Hepatocyte (in vitro differentiated cells): ENCODE results near the gene AMMECR1. TPM values are rescaled to one million over a fixed set of nuclear protein-coding genes. Genes with fewer than 3 reads are reported as not detected.

Source experiments
- DNase-seq: peaks from one replicate; pipeline ENCODE4 v3.0.0-alpha.2; 2016; ENCODE audit warnings: low spot score
- H2AFZ ChIP-seq: fragments of 200-600 bp; sonication (generic); 2 replicates; pipeline ENCODE4 v1.6.0; 2016; ENCODE audit warnings: antibody characterized with exemption, mild to moderate bottlenecking
- H3K27ac ChIP-seq: fragments of 200-600 bp; sonication (generic); 2 replicates; pipeline ENCODE4 v1.5.1; 2016; ENCODE audit warnings: mild to moderate bottlenecking
- H3K27me3 ChIP-seq: fragments of 200-600 bp; sonication (generic); 2 replicates; pipeline ENCODE4 v1.6.1; 2016
- H3K36me3 ChIP-seq: fragments of 200-600 bp; sonication (generic); replicated peaks from 2 replicates; pipeline ENCODE4 v1.5.1; 2016; ENCODE audit warnings: low read depth; ENCODE audit not compliant: insufficient read depth
- H3K4me1 ChIP-seq: fragments of 200-600 bp; sonication (generic); 2 replicates; pipeline ENCODE4 v1.5.1; 2016; ENCODE audit warnings: mild to moderate bottlenecking, moderate library complexity; ENCODE audit not compliant: insufficient read depth
- H3K4me2 ChIP-seq: fragments of 200-600 bp; sonication (generic); 2 replicates; pipeline ENCODE4 v1.6.0; 2016
- H3K4me3 ChIP-seq: fragments of 200-600 bp; sonication (generic); 2 replicates; pipeline ENCODE4 v1.5.1; 2016; ENCODE audit warnings: mild to moderate bottlenecking
- H3K79me2 ChIP-seq: fragments of 200-600 bp; sonication (generic); 2 replicates; pipeline ENCODE4 v1.6.0; 2017; ENCODE audit warnings: mild to moderate bottlenecking
- H3K9me2 ChIP-seq: fragments of 200-600 bp; sonication (generic); replicated peaks from 2 replicates; pipeline ENCODE4 v1.6.0; 2017; ENCODE audit warnings: mild to moderate bottlenecking; ENCODE audit not compliant: insufficient read depth
- H3K9me3 ChIP-seq: fragments of 200-600 bp; sonication (generic); 2 replicates; pipeline ENCODE4 v1.5.1; 2016; ENCODE audit warnings: low read depth, mild to moderate bottlenecking
- H4K20me1 ChIP-seq: fragments of 200-600 bp; sonication (generic); 2 replicates; pipeline ENCODE4 v1.6.0; 2016; ENCODE audit warnings: mild to moderate bottlenecking; ENCODE audit not compliant: insufficient read depth, poor library complexity, severe bottlenecking
- CTCF ChIP-seq: fragments of 200-600 bp; sonication (generic); IDR thresholded peaks from 2 replicates; pipeline ENCODE4 v1.5.1; 2016; ENCODE audit warnings: antibody characterized with exemption, mild to moderate bottlenecking; ENCODE audit not compliant: poor library complexity
- EZH2 ChIP-seq: fragments of 200-600 bp; sonication (generic); IDR thresholded peaks from 2 replicates; pipeline ENCODE4 v1.6.1; 2016; ENCODE audit warnings: antibody characterized with exemption, mild to moderate bottlenecking, borderline replicate concordance
- EZH2phosphoT487 ChIP-seq: fragments of 200-600 bp; sonication (generic); IDR thresholded peaks from one replicate; pipeline ENCODE4 v1.6.1; 2018; ENCODE audit warnings: antibody characterized with exemption, mild to moderate bottlenecking, low read depth, moderate library complexity; ENCODE audit not compliant: unreplicated experiment, severe bottlenecking
- WGBS: methylation state at CpG from one replicate; pipeline ENCODE4 v1.1.6; 2016; ENCODE audit warnings: low lambda C conversion rate; ENCODE audit errors: missing lambda C conversion rate; 5-methylcytosine and 5-hydroxymethylcytosine counted together
- polyA plus RNA-seq: library from polyadenylated mRNA; unstranded; fragments of >200 nt; fragmentation: Nextera tagmentation; extraction: Ambion mirVana; gene quantifications from 2 replicates; pipeline ENCODE4 v1.2.1, GENCODE V29; 2016
- total RNA-seq: library from RNA; depleted of rRNA; stranded (reverse); fragments of >200 nt; gene quantifications from 2 replicates; pipeline ENCODE4 v1.2.3, GENCODE V29; 2014

Gene AMMECR1
- total and polyA plus RNA-seq, 2 experiments from 2014 or later: 24.6 to 33.3 TPM

- no peaks in the 10 kb centered on the region for H4K20me1 ChIP-seq
- no peak for DNase-seq
- no peaks in the 10 kb centered on the region for H3K9me3 ChIP-seq
- no peaks in the 10 kb centered on the region for H3K36me3 ChIP-seq
- 81% methylated on average over 1 of the region's 1 CpG for WGBS
- no peaks in the 10 kb centered on the region for H3K9me2 ChIP-seq
- H3K4me3 ChIP-seq: no peak overlapping the region
- no peaks in the 10 kb centered on the region for H3K4me1 ChIP-seq
- H2AFZ ChIP-seq: no peak overlapping the region
- H3K4me2 ChIP-seq: no peak overlapping the region
- TF ChIP-seq EZH2phosphoT487 (no peak), CTCF (no peak), EZH2 (no peak)
- H3K79me2 ChIP-seq: peaks cover 87% of the 10 kb centered on the region
- H3K27ac ChIP-seq: no peak overlapping the region
- no peaks in the 10 kb centered on the region for H3K27me3 ChIP-seq
Observed at GRCh38 chrX:110311437-110312230, 6.3 kb downstream of the AMMECR1 start.

- H3K27ac ChIP-seq: no peak overlapping the region
- no peaks in the 10 kb centered on the region for H3K9me2 ChIP-seq
- WGBS: 36% methylated on average over 1 of the region's 1 CpG
- H3K79me2 ChIP-seq: peaks cover 81% of the 10 kb centered on the region
- TF ChIP-seq EZH2phosphoT487: no peak
- no peaks in the 10 kb centered on the region for H3K4me1 ChIP-seq
- H3K9me3 ChIP-seq: no peaks in the 10 kb centered on the region
- DNase-seq: peak; percentile 6
- no peak overlapping the region for H3K4me3 ChIP-seq
- H2AFZ ChIP-seq: no peak overlapping the region
- H3K36me3 ChIP-seq: no peaks in the 10 kb centered on the region
- H3K27me3 ChIP-seq: no peaks in the 10 kb centered on the region
- H3K4me2 ChIP-seq: peak overlapping the region; percentile 10
- no peaks in the 10 kb centered on the region for H4K20me1 ChIP-seq
Observed at GRCh38 chrX:110310896-110311295, 7.0 kb downstream of the AMMECR1 start.

- Histone ChIP-seq H3K27me3 (no peaks in the 10 kb centered on the region), H3K9me3 (no peaks in the 10 kb centered on the region), H3K79me2 (peaks cover 76% of the 10 kb centered on the region), H2AFZ (no peak overlapping the region), H3K4me3 (no peak overlapping the region), H3K4me2 (peak overlapping the region; percentile 10), H3K4me1 (no peaks in the 10 kb centered on the region), H4K20me1 (no peaks in the 10 kb centered on the region), H3K9me2 (no peaks in the 10 kb centered on the region), H3K36me3 (no peaks in the 10 kb centered on the region), H3K27ac (no peak overlapping the region)
- 72% methylated on average over 1 of the region's 1 CpG for WGBS
- TF ChIP-seq CTCF (no peak), EZH2phosphoT487 (no peak), EZH2 (no peak)
- DNase-seq: no peak
Observed at GRCh38 chrX:110310000-110310790, 7.7 kb downstream of the AMMECR1 start.

GRCh38 chrX:110308220-110308619 is 9.7 kb downstream of the AMMECR1 start:
- no peaks in the 10 kb centered on the region for H3K9me3 ChIP-seq
- TF ChIP-seq EZH2phosphoT487 (no peak), EZH2 (no peak), CTCF (no peak)
- H4K20me1 ChIP-seq: no peaks in the 10 kb centered on the region
- H2AFZ ChIP-seq: no peak overlapping the region
- no peaks in the 10 kb centered on the region for H3K4me1 ChIP-seq
- DNase-seq: no peak
- H3K27ac ChIP-seq: no peak overlapping the region
- H3K27me3 ChIP-seq: no peaks in the 10 kb centered on the region
- no peak overlapping the region for H3K4me3 ChIP-seq
- H3K36me3 ChIP-seq: no peaks in the 10 kb centered on the region
- no peak overlapping the region for H3K4me2 ChIP-seq
- 77% methylated on average over 2 of the region's 2 CpGs for WGBS
- H3K9me2 ChIP-seq: no peaks in the 10 kb centered on the region
- peaks cover 71% of the 10 kb centered on the region for H3K79me2 ChIP-seq
